Activated T-cell treated with anti-CD3 and anti-CD28 coated beads for 1 hour (primary cell): ENCODE measurements around the gene SEC14L5.
"Not testable (repeated sequence)": the region's sequence is repeated elsewhere in the genome, so short reads cannot be mapped to it uniquely, and the experiment has no call there.

Source experiments
- DNase-seq: peaks from one replicate; pipeline ENCODE4 v3.0.0-alpha.2; 2020; ENCODE audit warnings: low read depth

SEC14L5 gene

DNA sequence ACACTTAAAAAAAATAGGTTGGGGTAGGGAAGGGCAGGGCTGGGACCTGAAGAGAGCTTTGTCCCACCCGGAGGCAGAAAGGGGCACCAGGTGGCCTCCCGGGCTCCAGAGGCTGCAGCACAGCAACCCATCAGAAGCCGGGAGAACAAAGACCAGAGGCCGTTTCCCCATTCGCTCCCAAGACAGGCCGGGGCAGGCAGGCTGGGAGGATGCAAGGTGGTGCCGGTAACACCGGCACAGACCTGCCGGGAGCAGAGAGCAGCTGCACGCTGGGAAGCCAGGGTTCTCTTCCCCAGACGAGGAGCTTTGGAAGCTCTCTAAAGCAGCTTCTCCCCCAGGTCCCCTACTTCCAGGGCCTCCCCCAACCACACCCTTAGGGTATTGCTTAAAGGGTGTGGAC lies 26.7 kb upstream of the SEC14L5 start:
- DNase-seq = no peak

DNA sequence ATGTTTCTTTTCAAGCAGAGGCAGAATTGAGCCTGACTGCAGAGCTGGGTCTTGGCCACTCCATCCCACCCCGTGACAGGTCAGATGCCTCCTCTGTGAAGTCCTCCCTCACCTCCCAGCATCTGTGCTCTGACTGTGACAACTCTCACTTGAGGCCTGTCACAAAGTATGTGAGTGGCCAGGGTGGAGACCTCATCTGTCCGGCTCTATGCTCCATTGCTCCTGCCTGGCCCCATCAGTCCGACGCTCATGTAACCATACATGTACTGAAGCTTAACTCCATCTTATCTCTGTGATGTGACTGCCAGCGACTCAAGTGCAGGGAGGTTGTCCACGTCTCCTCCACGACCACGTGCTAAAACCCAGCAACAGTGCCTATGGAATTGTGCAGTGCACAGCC lies 24.7 kb upstream of the SEC14L5 start:
- DNase-seq = no peak

DNA sequence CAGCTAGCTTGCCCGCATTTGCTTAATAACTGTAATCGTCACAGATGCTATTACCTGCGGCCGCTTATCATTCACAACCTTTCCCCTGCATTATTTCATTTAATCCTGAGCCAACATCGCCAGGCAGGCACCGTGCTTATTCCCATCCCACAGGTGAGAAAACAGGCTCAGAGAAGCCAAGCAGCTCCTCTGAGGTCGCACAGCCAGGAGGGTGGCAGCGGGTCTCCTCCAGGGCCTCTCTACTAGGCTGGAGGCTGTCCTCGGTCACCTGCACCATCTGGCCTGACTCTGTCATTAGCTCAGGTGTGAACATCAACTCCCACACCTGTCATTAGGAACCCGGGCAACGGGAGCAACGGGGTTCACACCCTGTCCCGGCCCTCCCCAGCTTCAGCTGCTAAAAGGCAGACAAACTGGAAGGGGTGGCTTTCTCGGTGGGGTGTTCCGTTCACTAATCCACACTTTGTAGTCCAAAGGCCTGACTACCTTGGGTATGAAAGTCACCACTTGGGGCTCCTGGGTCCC lies 24.2 kb upstream of the SEC14L5 start:
- no peak for DNase-seq

DNA sequence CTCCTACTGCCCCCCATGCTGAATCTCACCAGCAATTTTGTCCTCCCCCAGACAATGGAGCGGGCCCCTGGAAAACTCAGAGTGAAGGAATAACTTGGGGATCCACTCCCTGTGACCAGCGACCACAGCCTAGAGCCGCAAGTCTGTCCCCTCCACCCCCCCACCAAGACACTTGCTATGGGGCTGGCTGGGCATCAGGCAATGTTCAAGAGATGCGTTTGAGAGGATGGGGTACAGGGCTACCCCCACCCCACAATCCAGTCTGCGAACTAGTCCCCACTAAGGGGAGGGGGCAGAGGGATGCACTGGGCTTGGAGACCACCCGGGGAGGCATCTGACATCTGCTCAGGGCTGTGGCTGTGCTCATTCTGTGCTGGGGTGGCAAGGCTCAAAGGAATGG lies 23.5 kb upstream of the SEC14L5 start:
- no peak for DNase-seq

DNA sequence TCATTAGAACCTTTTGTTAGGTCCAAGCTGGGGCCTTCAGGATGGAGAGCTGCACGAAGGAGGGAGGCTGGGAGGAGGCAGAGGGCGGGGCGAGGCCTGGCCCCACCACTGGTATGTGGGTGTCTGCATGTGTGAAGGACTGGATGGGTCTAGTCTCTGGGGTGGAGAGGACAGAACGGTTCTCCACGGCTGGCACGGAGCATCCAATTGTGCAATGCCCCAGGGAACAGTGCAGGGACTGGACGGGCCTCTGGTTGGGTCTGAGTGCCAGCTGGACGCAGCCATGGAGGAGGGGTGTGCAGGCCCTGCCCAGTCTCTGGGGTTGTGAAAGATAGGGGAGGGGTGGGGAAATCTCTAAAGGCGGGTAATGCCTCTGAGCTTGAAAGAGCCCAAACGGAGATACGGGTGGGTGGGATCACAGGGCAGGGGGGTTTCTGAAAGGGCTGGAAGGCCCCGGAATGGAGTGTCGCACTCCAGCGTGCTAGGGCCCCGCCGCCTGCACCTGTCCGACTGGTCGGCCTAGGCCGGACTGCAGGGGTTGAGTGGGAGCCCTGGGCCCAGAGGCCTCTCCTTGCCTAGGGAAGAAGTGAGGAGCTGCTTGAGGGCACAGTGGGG lies 22.8 kb upstream of the SEC14L5 start:
- no peak for DNase-seq

DNA sequence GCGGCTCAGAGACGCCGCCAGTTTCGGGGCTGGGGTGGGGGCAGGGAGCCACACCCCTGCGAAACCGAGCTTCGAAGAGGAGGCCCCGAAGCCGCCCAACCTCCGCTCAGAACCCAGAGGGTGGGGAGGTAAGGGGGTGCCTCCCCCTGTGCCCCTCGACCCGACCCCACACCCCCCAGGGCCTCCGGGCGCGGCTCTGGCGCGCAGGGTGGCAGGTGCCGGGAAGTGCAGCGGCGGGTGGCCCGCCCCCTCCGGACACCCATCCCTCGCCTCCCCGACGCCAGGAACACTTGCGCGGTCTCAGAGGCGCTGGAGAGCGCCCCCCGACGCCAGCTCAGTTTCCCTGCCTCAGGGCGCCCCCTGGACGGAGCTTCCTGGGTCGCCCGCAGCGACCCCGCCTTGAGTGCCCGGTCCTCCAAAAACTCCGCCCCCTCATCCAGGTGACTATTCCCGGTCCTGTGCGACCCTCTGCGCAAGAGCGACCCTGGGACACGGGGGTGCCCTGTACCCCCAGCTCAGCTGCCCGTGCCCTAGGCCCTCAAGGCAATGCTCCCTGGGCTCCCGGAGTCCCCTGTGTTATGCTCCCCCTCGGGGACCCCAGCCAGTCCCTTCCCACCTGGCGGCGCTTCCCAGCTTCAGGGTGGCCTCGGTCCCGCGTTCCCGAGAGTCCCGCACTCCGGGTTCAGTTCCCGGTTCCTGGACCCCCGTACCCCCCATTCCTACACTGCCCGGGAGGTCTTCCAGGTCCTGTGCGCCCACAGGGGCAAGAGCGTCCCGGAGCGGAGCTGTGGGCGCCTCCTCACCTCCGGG lies 21.7 kb upstream of the SEC14L5 start:
- no peak for DNase-seq

DNA sequence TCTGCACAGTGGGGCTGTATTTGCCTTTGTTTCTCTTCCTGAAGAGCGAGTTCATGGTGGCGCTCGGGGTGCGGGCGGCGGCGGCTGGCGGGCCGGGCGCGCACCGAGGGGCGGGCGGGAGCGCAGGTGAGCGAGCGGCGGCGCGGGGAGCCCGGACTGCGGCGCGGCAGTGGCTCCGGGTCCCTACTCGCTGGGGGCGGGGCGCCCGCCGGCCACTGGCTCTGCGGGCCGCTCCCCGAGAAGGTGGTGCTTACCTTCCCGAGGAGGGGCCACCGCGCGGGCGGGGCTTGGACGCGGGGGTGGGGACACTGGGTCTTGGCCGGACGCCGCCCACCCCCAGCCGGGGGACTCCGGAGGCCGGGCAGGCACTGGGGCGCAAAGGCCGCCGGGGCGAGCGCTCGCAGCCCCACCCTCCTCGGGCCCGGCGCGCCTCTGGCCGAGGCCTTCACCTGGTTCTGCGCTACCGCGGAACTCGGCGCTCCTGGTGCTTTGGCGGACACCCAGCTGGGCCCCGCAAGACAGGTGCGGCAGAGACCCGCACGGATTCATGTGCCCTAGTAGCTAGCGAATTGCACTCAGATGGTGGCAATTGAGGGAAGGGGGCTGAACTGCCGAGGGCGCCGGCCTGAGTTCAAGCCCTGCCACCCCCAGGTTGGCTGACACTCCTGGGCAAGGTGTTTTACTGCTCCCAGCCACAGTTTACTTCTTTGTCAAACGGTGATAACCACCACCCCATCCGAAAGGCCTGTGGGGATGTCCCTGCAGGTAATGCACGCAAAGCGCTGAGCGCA lies 20.9 kb upstream of the SEC14L5 start, which contains the start of gene PPL:
Gene PPL (minus strand): TSS at position 158 of the 791 bp plus-strand sequence. CDS start 103 bp downstream, at position 55.
- DNase-seq = no peak

DNA sequence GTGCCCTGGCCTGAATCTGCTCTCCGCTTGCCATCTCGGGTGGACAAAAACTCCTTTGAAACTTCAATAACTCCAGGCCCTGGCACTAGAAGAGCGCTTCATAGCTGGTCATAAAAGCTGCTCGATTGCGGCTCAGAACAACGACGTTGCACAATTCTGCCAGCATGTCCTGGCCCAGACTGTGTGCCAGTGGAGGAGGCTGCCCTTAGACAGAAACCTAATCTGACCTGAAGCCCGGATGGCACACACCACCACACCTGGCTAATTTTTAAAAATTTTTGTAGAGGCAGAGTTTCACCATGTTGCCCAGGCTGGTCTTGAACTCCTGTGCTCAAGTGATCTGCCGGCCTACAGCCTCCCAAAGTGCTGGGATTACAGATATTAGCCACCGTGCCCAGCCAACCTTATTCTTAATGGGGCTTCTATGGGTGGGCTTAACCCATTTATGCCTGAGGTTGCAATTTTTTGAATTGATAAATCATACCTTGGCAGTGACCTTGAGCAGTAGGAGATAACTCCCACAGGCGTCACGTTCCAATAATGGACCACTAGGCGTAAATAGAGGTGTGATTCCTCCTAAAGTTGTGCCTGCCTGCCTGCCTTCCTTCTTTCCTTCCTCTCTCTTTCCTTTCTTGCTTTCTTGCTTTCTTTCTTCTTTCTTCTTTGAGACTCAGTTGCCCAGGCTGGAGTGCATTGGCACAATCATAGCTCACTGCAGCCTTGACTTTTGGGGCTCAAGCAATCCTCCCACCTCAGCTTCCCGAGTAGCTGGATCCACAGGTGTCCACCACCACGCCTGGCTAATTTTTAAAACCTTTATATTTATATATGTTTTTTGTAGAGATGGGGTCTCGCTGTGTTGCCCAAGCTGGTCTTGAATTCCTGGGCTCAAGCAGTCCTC lies 20.1 kb upstream of the SEC14L5 start:
- DNase-seq = no peak

DNA sequence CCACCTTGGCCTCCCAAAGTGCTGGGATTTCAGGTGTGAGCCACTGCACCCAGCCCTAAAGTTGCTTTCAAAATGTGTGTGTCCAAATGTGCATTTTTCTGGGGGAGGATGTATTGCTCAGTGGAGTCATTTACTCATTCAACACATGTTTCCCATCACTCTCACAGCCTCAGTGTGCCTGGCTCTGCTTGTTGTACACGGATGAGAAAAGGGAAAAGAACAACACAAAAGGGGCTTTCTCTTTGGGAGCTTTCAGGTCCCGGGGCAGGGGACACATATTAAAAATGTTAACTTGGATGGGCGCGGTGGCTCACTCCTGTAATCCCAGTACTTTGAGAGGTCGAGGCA lies 19.5 kb upstream of the SEC14L5 start:
- no peak for DNase-seq

DNA sequence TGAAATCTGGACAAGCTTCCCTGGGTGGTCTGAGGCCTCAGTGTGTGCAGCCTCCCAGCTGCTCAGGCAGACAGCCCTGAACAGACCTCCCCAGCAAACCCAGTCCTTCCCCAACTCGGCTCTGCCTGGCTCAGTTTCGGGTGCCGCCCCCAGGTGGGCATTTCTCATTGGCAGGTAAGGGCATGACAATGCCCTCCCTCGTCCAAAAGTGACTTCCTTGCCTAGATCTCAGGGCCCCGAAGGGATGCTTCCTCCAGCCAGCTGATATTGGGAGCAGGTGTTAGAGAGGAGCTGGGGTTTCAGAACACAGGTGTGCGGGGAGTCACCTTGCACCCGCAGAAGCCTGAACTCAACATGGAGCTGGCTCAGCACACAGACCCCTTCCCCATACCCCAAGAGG lies 17.4 kb upstream of the SEC14L5 start:
- no peak for DNase-seq

DNA sequence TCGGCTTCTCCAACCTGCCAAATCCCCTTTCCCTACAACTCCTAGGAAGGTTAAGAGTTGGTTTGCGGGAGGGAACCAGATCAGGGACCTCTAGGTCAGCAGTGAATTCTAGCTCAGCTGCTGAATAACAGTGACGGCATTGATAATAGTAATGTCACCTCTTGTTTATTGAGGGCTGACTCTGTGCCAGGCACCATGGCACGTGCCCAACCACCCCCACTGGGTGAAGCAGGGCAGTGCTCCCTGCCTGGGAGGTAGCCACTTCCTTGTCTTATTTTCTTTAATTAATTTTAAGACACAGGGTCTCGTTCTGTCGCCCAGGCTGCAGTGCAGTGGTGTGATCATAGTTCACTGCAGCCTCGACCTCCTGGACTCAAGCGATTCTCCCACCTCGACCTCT lies 15.6 kb upstream of the SEC14L5 start:
- no peak for DNase-seq

DNA sequence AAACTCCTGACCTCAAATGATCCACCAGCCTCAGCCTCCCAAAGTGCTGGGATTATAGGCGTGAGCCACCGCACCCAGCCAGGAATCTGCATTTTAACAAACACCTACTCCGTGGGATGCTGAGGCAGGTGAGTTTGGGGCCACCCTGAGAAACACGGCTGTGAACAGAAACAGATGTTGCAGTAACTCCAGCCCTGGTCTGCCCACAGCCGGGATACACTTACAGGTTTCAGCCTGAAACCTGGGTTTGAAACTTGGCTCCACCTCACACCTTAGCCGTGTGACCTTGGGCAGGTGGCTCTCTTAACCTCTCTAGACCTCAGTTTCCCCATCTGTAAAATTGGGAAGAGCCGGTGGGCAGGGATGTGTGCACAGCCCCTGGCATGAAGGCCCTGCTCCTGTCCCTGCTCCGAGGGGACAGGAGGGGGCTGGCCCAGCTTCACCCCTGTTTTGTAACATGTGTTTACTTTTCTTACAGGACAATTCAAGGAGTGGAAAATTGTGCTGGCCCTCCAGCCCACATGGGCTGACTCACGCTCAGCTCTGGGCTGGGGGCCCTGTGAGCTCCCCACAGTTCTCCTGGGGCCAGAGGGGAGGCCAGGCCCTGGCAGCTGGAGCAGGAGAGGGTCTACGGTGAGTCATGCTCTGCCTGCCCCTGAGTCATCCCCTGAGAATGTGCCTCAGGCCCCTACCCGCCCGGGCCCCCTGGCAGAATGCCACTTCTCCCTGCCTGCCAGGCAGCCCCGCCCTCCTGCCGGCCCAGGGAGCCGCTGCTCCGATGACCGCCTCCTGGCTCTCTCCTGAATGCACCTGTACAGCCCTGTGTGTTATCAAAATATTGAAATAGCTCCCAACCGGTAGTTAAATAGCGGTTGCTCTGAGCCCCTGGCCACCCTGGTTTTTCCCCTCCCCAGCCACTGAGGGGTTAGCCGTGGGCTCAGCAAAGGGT lies 13.5 kb upstream of the SEC14L5 start:
- no peak for DNase-seq

DNA sequence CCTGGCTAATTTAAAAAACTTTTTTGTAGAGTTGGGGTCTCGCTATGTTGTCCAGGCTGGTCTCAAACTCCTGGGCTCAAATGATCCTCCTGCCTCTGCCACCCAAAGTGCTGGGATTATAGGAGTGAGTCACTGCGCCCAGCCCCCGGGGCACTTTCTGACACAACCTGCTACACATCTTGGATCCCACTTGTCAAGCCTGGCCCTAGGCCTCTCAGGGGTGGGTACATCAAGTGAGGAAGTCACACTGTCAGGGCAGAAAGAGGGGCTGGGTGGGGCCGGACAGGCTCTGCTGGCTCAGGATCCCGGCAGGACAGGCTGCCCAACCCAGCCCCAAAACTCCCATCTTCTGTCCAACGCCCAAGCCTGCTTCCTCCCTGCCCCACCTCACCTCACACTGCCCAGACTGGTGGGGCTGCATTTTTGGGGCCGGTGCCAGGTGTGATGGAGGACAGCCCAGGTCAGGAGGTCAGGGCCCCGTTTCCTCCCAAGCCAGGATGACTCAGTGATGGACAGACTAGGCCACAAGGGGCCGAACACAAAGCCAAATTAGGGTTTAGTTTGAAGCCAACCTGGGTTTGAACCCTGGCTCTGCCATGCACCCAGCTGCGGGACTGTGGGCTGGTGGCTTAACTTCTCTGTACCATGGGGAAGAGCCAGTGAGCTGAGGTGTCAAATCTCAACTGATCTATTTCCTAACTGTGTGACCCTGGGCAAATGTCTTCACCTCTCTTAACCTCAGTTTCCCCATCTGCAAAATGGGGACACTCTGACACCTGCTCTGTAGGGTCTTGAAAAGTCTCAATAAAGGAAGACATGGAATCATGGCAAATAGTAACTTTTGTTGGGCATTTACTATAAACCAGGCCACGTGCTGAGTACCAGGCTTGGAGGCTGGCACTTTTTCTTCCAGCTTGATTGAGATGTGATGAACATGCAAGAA lies 12.3 kb upstream of the SEC14L5 start:
- no peak for DNase-seq

DNA sequence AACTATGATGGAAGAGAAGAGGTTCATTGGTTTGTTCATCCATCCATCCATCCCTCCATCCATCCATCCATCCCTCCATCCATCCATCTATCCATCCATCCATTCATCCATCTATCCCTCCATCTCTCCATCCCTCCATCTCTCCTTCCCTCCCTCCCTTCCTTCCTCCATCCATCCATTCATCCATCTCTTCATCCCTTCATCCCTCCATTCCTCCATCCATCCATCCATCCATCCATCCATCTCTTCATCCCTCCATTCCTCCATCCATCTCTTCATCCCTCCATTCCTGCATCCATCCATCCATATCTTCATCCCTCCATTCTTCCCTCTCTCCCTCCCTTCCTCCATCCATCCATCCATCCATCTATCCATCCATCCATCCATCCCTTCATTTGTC lies 11.2 kb upstream of the SEC14L5 start:
- DNase-seq = no peak

DNA sequence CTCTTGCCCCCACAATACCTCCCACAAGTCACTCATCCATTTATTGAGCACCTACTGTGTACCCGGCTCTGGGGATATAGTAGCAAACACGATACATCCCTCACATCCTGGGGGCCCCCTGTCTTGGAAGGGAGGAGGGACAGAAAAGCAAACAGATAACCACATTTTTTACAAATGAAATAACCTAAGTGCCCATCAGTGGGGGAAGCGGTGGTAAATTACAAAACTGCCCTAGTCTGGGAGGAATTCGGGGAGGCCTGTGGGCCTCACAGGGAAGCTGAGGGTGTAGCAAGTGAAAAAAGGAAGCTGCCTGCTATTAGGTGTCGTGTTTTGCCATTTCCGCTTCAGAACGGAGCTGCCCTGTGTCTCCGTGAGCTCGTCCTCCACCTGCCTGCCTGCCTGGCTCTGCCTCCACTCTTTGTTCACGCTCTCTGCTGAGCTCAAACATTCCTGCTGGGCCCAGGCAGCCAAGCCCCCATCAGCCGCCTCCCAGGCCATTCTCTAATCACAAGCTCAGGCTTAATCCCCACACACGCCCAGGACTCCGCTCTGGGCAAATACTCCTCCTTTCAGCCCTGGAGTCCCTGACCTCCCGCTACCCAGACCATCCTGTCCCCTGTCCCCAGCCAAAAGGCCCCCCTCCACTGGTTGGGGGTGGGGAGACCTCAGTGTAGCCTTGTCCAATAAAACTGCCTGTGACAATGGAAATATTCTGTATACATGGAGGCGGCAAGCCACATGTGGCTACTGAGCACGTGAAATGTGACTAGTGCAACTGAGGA lies 10.2 kb upstream of the SEC14L5 start:
- no peak for DNase-seq

DNA sequence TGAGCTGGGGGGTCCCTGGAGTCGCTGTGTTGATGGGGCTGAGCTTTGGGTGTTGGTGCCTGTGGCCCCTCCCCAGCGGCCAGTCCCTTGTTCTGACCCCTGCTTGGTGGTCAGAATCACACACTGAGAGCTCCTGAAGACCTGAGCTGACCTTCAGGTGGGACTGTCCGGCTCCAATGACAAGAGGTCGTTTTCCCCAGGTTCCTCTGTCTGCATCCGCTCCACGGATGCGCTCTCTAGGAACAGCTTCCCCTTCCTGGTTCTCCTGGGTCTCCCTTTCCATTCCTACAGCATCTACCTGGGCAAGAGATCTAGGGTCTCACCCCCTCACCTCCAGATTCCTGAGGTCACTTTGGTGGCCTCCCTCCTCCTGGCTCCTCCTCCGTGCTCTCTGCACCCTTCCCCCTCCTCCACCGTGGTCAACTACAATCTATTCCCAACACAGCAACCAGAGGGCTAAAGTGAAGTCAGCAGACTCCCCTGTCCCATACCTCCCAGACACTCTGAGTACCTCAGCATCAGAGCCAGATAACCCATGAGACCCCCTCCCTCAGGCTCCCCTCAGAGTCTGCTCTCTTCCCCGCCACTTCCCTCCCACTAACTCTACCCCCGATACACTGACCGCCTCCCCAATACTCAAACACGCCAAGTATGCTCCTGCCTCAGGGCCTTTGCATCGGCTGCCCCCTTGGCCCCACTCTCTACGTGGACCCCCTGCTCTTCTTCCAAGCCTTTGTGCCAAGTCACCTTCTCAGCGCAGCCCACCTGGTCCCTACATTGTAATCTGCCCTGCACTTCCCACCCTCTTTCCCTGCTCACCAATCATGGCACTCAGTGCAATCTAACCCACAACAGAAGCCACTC lies 9.0 kb upstream of the SEC14L5 start:
- DNase-seq = no peak

DNA sequence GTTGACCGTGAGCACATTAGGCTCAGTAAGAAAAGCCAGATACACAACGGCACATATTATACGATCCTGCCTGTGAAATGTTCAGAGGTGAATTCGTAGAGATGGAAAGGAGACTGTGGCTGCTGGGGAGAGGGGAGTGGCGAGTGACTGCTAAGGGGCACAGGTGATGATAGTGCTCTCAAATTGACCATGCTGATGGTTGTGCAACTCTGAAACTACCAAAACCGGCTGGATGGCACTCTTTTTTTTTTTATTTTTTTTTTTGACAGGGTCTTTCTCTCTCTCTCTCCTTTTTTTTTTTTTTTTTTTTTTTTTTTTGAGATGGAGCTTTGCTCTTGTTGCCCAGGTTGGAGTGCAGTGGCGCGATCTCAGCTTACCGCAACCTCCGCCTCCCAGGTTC lies 8.1 kb upstream of the SEC14L5 start:
- no peak for DNase-seq

DNA sequence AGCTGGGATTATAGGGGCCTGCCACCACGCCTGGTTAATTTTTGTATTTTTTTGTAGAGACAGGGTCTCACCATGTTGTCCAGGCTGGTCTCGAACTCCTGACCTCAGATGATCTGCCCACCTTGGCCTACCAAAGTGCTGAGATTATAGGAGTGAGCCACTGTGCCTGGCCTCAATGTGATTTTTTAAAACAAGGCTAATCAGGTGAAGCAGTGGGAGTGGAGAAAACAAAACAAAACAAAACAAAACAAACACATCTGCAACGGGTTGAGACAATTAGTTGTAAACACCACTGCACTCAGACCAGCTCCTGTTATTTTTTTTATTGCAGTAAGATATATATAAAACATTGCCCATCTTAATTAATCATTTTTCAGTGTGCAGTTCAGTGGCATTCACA lies 6.5 kb upstream of the SEC14L5 start:
- not testable (repeated sequence) for DNase-seq
